ENCODE measurements around the gene TENM4. TPM values are rescaled to one million over a fixed set of nuclear protein-coding genes. Genes with fewer than 3 reads are reported as not detected.

TENM4 gene
- total RNA-seq, 1 experiment from 2014 or later: 0.39 TPM

DNA sequence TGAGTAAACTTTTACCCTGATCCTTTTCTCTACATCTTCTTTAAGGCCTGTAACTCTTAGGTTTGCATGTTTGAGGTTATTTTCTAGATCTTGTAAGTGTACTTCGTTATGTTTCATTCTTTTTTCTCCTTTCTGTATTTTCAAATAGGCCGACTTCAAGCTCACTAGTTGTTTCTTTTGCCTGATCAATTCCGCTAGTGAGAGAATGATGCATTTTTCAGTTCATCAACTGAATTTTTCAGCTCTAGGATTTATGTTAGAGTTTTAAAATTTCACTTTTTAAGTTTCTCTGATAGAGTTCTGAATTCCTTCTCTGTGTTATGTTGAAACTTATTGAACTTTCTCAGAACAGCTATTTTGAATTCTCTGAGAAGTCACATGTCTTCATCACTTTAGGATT is 810.7 kb downstream of the TENM4 start:
- CTCF ChIA-PET: no interaction called here

DNA sequence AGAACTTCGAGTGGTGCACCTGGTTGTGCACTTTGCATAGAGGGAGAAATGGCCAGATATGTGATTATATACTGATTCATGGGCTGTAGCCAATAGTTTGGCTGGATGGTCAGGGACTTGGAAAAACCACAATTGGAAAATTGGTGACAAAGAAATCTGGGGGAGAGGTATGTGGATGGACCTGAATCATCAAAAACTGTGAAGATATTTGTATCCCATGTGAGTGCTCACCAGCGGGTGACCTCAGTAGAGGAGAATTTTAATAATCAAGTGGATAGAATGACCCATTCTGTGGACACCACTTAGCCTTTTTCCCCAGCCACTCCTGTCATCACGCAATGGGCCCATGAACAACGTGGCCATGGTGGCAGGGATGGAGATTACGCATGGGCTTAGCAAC is 818.2 kb downstream of the TENM4 start:
- Histone ChIP-seq H3K4me1 (ENCODE audit: control insufficient read depth, insufficient read depth, low read length) (no peaks in the 10 kb centered on the region), H3K4me3 (ENCODE audit: low read depth in 2 of 2, low read length in 2 of 2) (no peak overlapping the region), H3K27me3 (ENCODE audit: control insufficient read depth, insufficient read depth, low read length) (no peaks in the 10 kb centered on the region), H3K27ac (ENCODE audit: low read length) (no peak overlapping the region), H3K36me3 (ENCODE audit: control insufficient read depth, insufficient read depth, low read length) (no peaks in the 10 kb centered on the region), H3K9me3 (ENCODE audit: control insufficient read depth, insufficient read depth, low read depth, low read length) (no peaks in the 10 kb centered on the region)
- CTCF ChIA-PET: no interaction called here
- TF ChIP-seq, protein P1, sequence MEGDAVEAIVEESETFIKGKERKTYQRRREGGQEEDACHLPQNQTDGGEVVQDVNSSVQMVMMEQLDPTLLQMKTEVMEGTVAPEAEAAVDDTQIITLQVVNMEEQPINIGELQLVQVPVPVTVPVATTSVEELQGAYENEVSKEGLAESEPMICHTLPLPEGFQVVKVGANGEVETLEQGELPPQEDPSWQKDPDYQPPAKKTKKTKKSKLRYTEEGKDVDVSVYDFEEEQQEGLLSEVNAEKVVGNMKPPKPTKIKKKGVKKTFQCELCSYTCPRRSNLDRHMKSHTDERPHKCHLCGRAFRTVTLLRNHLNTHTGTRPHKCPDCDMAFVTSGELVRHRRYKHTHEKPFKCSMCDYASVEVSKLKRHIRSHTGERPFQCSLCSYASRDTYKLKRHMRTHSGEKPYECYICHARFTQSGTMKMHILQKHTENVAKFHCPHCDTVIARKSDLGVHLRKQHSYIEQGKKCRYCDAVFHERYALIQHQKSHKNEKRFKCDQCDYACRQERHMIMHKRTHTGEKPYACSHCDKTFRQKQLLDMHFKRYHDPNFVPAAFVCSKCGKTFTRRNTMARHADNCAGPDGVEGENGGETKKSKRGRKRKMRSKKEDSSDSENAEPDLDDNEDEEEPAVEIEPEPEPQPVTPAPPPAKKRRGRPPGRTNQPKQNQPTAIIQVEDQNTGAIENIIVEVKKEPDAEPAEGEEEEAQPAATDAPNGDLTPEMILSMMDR (IDR thresholded peaks at IDR 0.05): no peak
- TF ChIP-seq, protein P2, sequence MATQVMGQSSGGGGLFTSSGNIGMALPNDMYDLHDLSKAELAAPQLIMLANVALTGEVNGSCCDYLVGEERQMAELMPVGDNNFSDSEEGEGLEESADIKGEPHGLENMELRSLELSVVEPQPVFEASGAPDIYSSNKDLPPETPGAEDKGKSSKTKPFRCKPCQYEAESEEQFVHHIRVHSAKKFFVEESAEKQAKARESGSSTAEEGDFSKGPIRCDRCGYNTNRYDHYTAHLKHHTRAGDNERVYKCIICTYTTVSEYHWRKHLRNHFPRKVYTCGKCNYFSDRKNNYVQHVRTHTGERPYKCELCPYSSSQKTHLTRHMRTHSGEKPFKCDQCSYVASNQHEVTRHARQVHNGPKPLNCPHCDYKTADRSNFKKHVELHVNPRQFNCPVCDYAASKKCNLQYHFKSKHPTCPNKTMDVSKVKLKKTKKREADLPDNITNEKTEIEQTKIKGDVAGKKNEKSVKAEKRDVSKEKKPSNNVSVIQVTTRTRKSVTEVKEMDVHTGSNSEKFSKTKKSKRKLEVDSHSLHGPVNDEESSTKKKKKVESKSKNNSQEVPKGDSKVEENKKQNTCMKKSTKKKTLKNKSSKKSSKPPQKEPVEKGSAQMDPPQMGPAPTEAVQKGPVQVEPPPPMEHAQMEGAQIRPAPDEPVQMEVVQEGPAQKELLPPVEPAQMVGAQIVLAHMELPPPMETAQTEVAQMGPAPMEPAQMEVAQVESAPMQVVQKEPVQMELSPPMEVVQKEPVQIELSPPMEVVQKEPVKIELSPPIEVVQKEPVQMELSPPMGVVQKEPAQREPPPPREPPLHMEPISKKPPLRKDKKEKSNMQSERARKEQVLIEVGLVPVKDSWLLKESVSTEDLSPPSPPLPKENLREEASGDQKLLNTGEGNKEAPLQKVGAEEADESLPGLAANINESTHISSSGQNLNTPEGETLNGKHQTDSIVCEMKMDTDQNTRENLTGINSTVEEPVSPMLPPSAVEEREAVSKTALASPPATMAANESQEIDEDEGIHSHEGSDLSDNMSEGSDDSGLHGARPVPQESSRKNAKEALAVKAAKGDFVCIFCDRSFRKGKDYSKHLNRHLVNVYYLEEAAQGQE (IDR thresholded peaks at IDR 0.05; ENCODE audit: insufficient read depth in 1 of 2, low read depth in 2 of 2, low read length in 1 of 2): no peak
- TF ChIP-seq SIN3A (IDR thresholded peaks at IDR 0.05; ENCODE audit: borderline replicate concordance, insufficient read depth, low read depth, low read length): no peak
- no peak for TF ChIP-seq TCF7L2 (IDR thresholded peaks at IDR 0.05; ENCODE audit: low read depth, low read length)
- TF ChIP-seq POLR2AphosphoS5 (IDR thresholded peaks at IDR 0.05; ENCODE audit: low read depth, low read length): no peak
- no TSS peak for BruUV-seq (replicated peaks)
- in situ Hi-C loops (cut with HindIII; ENCODE audit: low pct_unique_long_range_greater_than_20kb, low sequenced_read_pairs) (no loop called here), intact Hi-C loops (cut with micrococcal nuclease; ENCODE audit: unreplicated experiment) (no loop called here)
- POLR2A ChIA-PET: no interaction called here
- ATAC-seq (no peak), DNase-seq (ENCODE audit: low read depth, low spot score) (no peak)

More for the DNA sequence above, 810.7 kb downstream of the TENM4 start:
- H3K27ac ChIP-seq (ENCODE audit: low read length): no peak overlapping the region
- no peaks in the 10 kb centered on the region for H3K27me3 ChIP-seq (ENCODE audit: control insufficient read depth, insufficient read depth, low read length)
- no TSS peak for BruUV-seq (replicated peaks)
- in situ Hi-C loops (cut with HindIII; ENCODE audit: low pct_unique_long_range_greater_than_20kb, low sequenced_read_pairs): no loop called here
- no peaks in the 10 kb centered on the region for H3K4me1 ChIP-seq (ENCODE audit: control insufficient read depth, insufficient read depth, low read length)
- H3K36me3 ChIP-seq (ENCODE audit: control insufficient read depth, insufficient read depth, low read length): no peaks in the 10 kb centered on the region
- TF ChIP-seq, protein P2 (IDR thresholded peaks at IDR 0.05; ENCODE audit: insufficient read depth in 1 of 2, low read depth in 2 of 2, low read length in 1 of 2): no peak
- TF ChIP-seq, protein P1 (IDR thresholded peaks at IDR 0.05): no peak
- TF ChIP-seq POLR2AphosphoS5 (IDR thresholded peaks at IDR 0.05; ENCODE audit: low read depth, low read length): no peak
- TF ChIP-seq TCF7L2 (IDR thresholded peaks at IDR 0.05; ENCODE audit: low read depth, low read length): no peak
- TF ChIP-seq SIN3A (IDR thresholded peaks at IDR 0.05; ENCODE audit: borderline replicate concordance, insufficient read depth, low read depth, low read length): no peak
- ATAC-seq: no peak
- H3K9me3 ChIP-seq (ENCODE audit: control insufficient read depth, insufficient read depth, low read depth, low read length): peaks cover 7% of the 10 kb centered on the region; the same call in 1 of the 2 replicates
- POLR2A ChIA-PET: no interaction called here
- no peak overlapping the region for H3K4me3 ChIP-seq (ENCODE audit: low read depth in 2 of 2, low read length in 2 of 2)
- no peak for DNase-seq (ENCODE audit: low read depth, low spot score)
- intact Hi-C loops (cut with micrococcal nuclease; ENCODE audit: unreplicated experiment): no loop called here
